Activated CD4-positive, alpha-beta T cell treated with anti-CD3 and anti-CD28 coated beads, Interleukin-2, amount 10 ng/mL, durations not matched to agents 24 days and 14 days (primary cell): ENCODE results near the gene PTPRR. TPM values are rescaled to one million over a fixed set of nuclear protein-coding genes. Genes with fewer than 3 reads are reported as not detected.
"Not testable (repeated sequence)": the region's sequence is repeated elsewhere in the genome, so short reads cannot be mapped to it uniquely, and the experiment has no call there.

ENCODE experiments used
- DNase-seq: peaks from one replicate; pipeline ENCODE4 v3.0.0; 2022
- H3K27ac Mint-ChIP-seq: one replicate; pipeline ENCODE4 v1.8.0; 2022; ENCODE audit warnings: mild to moderate bottlenecking, mixed read lengths
- H3K27me3 Mint-ChIP-seq: one replicate; pipeline ENCODE4 v1.8.0; 2022; ENCODE audit warnings: mixed read lengths
- H3K36me3 Mint-ChIP-seq: one replicate; pipeline ENCODE4 v1.8.0; 2022; ENCODE audit warnings: low read depth, mild to moderate bottlenecking, mixed read lengths
- H3K4me1 Mint-ChIP-seq: one replicate; pipeline ENCODE4 v1.8.0; 2021; ENCODE audit warnings: mixed read lengths
- H3K4me3 Mint-ChIP-seq: one replicate; pipeline ENCODE4 v1.8.0; 2022; ENCODE audit warnings: mild to moderate bottlenecking, moderate library complexity, mixed read lengths
- H3K9me3 Mint-ChIP-seq: one replicate; pipeline ENCODE4 v1.8.0; 2021; ENCODE audit warnings: mixed read lengths
- intact Hi-C: fragments of 100-400 bp; cut with micrococcal nuclease; formaldehyde crosslinking; loops from one replicate; pipeline ENCODE4 v1.15.1; 2023
- total RNA-seq: library from RNA; stranded (reverse); gene quantifications from 2 replicates; pipeline ENCODE4 v1.2.3, GENCODE V29; 2022

The PTPRR gene
- total RNA-seq, 1 donor from 2014 or later: not detected

- DNase-seq: no peak
- intact Hi-C loops: no loop called here
- no peak overlapping the region for H3K27ac Mint-ChIP-seq
Measured at GRCh38 chr12:70815971-70816391, 104.6 kb downstream of the PTPRR start.

DNA sequence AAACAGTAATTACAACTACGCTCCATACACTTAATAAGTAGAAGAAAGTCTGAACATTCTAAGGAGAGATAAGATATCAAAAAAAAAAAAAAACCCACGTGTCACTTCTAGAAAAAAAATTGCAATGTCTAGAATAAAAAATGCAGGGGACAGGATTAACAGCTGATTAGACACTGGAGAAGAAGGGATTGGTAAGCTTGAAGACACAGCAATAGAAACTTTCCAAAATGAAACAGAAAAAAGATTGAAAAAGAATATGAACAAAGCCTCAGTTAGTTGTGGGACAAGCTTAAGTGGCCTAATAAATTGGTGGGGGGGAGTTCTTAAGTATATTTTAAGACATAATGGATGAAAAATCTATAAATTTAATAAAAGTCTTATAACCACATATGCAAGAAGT is 105.5 kb downstream of the PTPRR start:
- no peaks in the 10 kb centered on the region for H3K27me3 Mint-ChIP-seq
- intact Hi-C loops: no loop called here
- H3K4me1 Mint-ChIP-seq: no peaks in the 10 kb centered on the region
- no peak for DNase-seq
- no peak overlapping the region for H3K4me3 Mint-ChIP-seq
- H3K9me3 Mint-ChIP-seq: no peaks in the 10 kb centered on the region
- H3K36me3 Mint-ChIP-seq: no peaks in the 10 kb centered on the region
- H3K27ac Mint-ChIP-seq: no peak overlapping the region

More at GRCh38 chr12:70815971-70816391, 104.6 kb downstream of the PTPRR start:
- Mint-ChIP-seq H3K9me3 (no peaks in the 10 kb centered on the region), H3K36me3 (no peaks in the 10 kb centered on the region), H3K27me3 (no peaks in the 10 kb centered on the region), H3K4me1 (no peaks in the 10 kb centered on the region), H3K4me3 (no peak overlapping the region)

GRCh38 chr12:70813559-70813958 is 107.0 kb downstream of the PTPRR start:
- Mint-ChIP-seq H3K27ac (no peak overlapping the region), H3K27me3 (no peaks in the 10 kb centered on the region), H3K4me3 (no peak overlapping the region), H3K4me1 (no peaks in the 10 kb centered on the region), H3K36me3 (no peaks in the 10 kb centered on the region), H3K9me3 (no peaks in the 10 kb centered on the region)
- DNase-seq: no peak
- intact Hi-C loops: no loop called here

- no peaks in the 10 kb centered on the region for H3K4me1 Mint-ChIP-seq
Measured at GRCh38 chr12:70812136-70812535, 108.4 kb downstream of the PTPRR start.

GRCh38 chr12:70809887-70810286 is 110.7 kb downstream of the PTPRR start:
- Mint-ChIP-seq H3K27me3 (no peaks in the 10 kb centered on the region), H3K4me1 (no peaks in the 10 kb centered on the region), H3K4me3 (no peak overlapping the region), H3K9me3 (no peaks in the 10 kb centered on the region), H3K36me3 (no peaks in the 10 kb centered on the region), H3K27ac (no peak overlapping the region)
- intact Hi-C loops: no loop called here
- DNase-seq: no peak

More at GRCh38 chr12:70812136-70812535, 108.4 kb downstream of the PTPRR start:
- DNase-seq: no peak
- H3K4me3 Mint-ChIP-seq: no peak overlapping the region
- intact Hi-C loops: no loop called here
- H3K27me3 Mint-ChIP-seq: no peaks in the 10 kb centered on the region
- H3K36me3 Mint-ChIP-seq: no peaks in the 10 kb centered on the region
- no peaks in the 10 kb centered on the region for H3K9me3 Mint-ChIP-seq
- H3K27ac Mint-ChIP-seq: no peak overlapping the region

- H3K36me3 Mint-ChIP-seq, H3K27ac Mint-ChIP-seq, H3K4me3 Mint-ChIP-seq, H3K27me3 Mint-ChIP-seq, intact Hi-C loops, H3K9me3 Mint-ChIP-seq, H3K4me1 Mint-ChIP-seq, DNase-seq: not testable (repeated sequence)
Measured at GRCh38 chr12:70807993-70808392, 112.5 kb downstream of the PTPRR start.

DNA sequence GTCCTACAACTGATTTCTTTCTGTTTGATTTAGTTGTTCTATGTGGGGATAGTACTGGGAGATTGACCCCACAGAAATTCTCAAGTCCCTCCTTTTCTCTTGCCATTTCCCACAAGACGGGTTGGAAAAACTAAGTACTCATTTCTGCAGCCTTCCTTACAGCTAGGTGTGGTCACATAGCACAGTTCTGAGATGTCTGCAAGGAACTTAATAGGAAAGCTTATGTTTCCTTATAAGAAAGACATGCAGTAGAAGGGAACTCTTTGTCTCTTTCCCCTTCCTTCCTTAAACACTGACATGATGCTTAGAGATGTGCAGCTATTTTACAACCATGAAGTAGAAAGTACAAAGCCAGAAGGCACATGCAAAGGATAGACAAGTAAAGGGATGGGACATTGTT is 113.7 kb downstream of the PTPRR start:
- no peaks in the 10 kb centered on the region for H3K4me1 Mint-ChIP-seq
- DNase-seq: no peak
- intact Hi-C loops: no loop called here
- no peak overlapping the region for H3K27ac Mint-ChIP-seq
- H3K4me3 Mint-ChIP-seq: no peak overlapping the region
- H3K9me3 Mint-ChIP-seq: no peaks in the 10 kb centered on the region
- no peaks in the 10 kb centered on the region for H3K36me3 Mint-ChIP-seq
- H3K27me3 Mint-ChIP-seq: no peaks in the 10 kb centered on the region

GRCh38 chr12:70806043-70806442 is 114.5 kb downstream of the PTPRR start:
- Mint-ChIP-seq H3K4me1 (no peaks in the 10 kb centered on the region), H3K27me3 (no peaks in the 10 kb centered on the region), H3K9me3 (no peaks in the 10 kb centered on the region), H3K36me3 (no peaks in the 10 kb centered on the region), H3K27ac (no peak overlapping the region), H3K4me3 (no peak overlapping the region)
- no peak for DNase-seq
- intact Hi-C loops: no loop called here

DNA sequence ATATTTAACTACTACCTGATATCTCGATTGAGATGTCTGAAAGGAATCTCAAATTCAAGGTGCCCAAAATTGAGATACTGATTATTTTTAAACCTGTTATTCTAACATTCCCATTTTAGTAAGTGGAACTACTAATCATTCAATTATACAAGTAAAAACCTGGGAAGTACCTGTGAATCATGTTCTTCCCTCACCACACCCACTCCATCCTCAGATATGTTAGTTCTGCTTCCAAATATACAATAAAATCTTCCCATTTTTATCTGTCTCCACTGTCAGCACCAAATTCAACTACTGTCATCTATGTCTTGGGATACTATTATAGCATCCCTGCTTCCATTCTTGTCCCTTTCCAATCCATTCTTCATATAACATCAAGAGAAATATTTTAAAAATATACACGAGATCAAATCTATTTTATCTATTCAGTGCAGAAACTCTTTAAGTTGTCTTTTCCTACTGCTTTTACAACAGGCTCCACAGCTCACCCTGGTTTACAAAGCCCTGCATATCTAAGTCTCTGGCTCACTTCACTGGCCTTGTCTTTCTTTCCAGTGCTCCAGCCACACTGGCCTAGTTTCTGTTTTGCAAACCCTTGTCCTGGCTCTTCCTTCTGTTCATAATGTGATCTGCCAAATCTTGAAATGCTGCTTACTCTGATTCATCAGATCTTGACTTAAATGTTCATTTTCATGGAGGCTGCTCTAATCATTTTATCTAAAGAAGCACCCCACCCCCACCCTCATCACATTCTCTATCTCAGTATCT is 122.3 kb downstream of the PTPRR start:
- H3K9me3 Mint-ChIP-seq: no peaks in the 10 kb centered on the region
- H3K27ac Mint-ChIP-seq: no peak overlapping the region
- H3K4me1 Mint-ChIP-seq: no peaks in the 10 kb centered on the region
- H3K4me3 Mint-ChIP-seq: no peak overlapping the region
- intact Hi-C loops: no loop called here
- H3K36me3 Mint-ChIP-seq: no peaks in the 10 kb centered on the region
- no peak for DNase-seq
- H3K27me3 Mint-ChIP-seq: no peaks in the 10 kb centered on the region

GRCh38 chr12:70796989-70797388 is 123.5 kb downstream of the PTPRR start:
- Mint-ChIP-seq H3K4me3 (no peak overlapping the region), H3K27ac (no peak overlapping the region), H3K4me1 (no peaks in the 10 kb centered on the region), H3K36me3 (no peaks in the 10 kb centered on the region), H3K9me3 (no peaks in the 10 kb centered on the region), H3K27me3 (no peaks in the 10 kb centered on the region)
- no peak for DNase-seq
- intact Hi-C loops: no loop called here

- H3K27me3 Mint-ChIP-seq: no peaks in the 10 kb centered on the region
- intact Hi-C loops: no loop called here
- no peaks in the 10 kb centered on the region for H3K36me3 Mint-ChIP-seq
- no peaks in the 10 kb centered on the region for H3K9me3 Mint-ChIP-seq
- DNase-seq: no peak
- no peak overlapping the region for H3K4me3 Mint-ChIP-seq
- no peak overlapping the region for H3K27ac Mint-ChIP-seq
- H3K4me1 Mint-ChIP-seq: no peaks in the 10 kb centered on the region
Measured at GRCh38 chr12:70795608-70796007, 124.9 kb downstream of the PTPRR start.

GRCh38 chr12:70794131-70794530 is 126.4 kb downstream of the PTPRR start:
- Mint-ChIP-seq H3K27me3 (no peaks in the 10 kb centered on the region), H3K36me3 (no peaks in the 10 kb centered on the region), H3K9me3 (no peaks in the 10 kb centered on the region), H3K4me3 (no peak overlapping the region), H3K4me1 (no peaks in the 10 kb centered on the region), H3K27ac (no peak overlapping the region)
- no peak for DNase-seq
- intact Hi-C loops: no loop called here

- H3K4me1 Mint-ChIP-seq: no peaks in the 10 kb centered on the region
- no peak for DNase-seq
- H3K36me3 Mint-ChIP-seq: no peaks in the 10 kb centered on the region
- H3K27me3 Mint-ChIP-seq: no peaks in the 10 kb centered on the region
- no peaks in the 10 kb centered on the region for H3K9me3 Mint-ChIP-seq
- no peak overlapping the region for H3K4me3 Mint-ChIP-seq
- intact Hi-C loops: no loop called here
- no peak overlapping the region for H3K27ac Mint-ChIP-seq
Measured at GRCh38 chr12:70788774-70789173, 131.8 kb downstream of the PTPRR start.

GRCh38 chr12:70787612-70788011 is 132.9 kb downstream of the PTPRR start:
- intact Hi-C loops: no loop called here
- H3K27me3 Mint-ChIP-seq: no peaks in the 10 kb centered on the region
- no peak overlapping the region for H3K27ac Mint-ChIP-seq
- H3K4me3 Mint-ChIP-seq: no peak overlapping the region
- DNase-seq: no peak
- peaks cover 3% of the 10 kb centered on the region for H3K9me3 Mint-ChIP-seq
- H3K4me1 Mint-ChIP-seq: no peaks in the 10 kb centered on the region
- no peaks in the 10 kb centered on the region for H3K36me3 Mint-ChIP-seq

- H3K27ac Mint-ChIP-seq: no peak overlapping the region
- no peaks in the 10 kb centered on the region for H3K4me1 Mint-ChIP-seq
- intact Hi-C loops: no loop called here
- no peaks in the 10 kb centered on the region for H3K27me3 Mint-ChIP-seq
- H3K4me3 Mint-ChIP-seq: no peak overlapping the region
- DNase-seq: no peak
- no peaks in the 10 kb centered on the region for H3K36me3 Mint-ChIP-seq
- peaks cover 3% of the 10 kb centered on the region for H3K9me3 Mint-ChIP-seq
Measured at GRCh38 chr12:70785896-70786295, 134.6 kb downstream of the PTPRR start.
